ENCODE data around the gene TESK2.

TESK2 gene

DNA sequence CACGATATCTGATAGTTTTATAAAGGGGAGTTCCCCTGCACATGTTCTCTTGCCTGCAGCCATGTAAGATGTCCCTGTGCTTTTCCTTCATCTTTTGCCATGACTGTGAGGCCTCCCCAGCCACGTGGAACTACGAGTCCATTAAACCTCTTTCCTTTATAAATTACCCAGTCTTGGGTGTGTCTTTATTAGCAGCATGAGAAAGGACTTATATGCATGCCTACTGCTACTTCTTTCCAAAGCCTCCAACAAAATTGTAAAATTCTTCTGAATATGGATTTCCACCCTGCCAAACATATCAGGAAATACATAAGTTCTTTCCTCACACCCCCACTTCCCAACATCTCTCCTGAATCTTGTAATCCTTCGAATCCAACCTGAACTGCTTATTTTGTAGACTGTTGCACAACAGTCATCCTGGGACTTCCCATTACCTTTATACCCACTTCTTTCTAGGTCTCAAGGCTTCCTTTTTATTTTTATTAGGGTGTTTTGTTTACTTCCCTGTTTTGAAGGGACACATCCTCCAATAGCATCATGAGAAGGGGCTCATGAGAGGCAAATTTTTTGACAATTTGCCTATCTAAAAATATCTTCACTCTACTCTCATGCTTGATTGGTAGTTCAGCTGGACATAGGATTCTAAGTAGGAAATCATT, 83.2 kb downstream of the TESK2 start:
- no peak for DNase-seq (ENCODE audit: extremely low spot score)
- CTCF ChIA-PET: interaction anchor here (1.8 kb wide), 1 partner anchor 9 kb away, joined by 5 read pairs; no protein-coding TSS in a partner anchor
- POLR2A ChIA-PET: no interaction called here
- TF ChIP-seq, protein P1, sequence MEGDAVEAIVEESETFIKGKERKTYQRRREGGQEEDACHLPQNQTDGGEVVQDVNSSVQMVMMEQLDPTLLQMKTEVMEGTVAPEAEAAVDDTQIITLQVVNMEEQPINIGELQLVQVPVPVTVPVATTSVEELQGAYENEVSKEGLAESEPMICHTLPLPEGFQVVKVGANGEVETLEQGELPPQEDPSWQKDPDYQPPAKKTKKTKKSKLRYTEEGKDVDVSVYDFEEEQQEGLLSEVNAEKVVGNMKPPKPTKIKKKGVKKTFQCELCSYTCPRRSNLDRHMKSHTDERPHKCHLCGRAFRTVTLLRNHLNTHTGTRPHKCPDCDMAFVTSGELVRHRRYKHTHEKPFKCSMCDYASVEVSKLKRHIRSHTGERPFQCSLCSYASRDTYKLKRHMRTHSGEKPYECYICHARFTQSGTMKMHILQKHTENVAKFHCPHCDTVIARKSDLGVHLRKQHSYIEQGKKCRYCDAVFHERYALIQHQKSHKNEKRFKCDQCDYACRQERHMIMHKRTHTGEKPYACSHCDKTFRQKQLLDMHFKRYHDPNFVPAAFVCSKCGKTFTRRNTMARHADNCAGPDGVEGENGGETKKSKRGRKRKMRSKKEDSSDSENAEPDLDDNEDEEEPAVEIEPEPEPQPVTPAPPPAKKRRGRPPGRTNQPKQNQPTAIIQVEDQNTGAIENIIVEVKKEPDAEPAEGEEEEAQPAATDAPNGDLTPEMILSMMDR (IDR thresholded peaks at IDR 0.05; ENCODE audit: control extremely low read depth, extremely low read depth, low read depth, missing control alignments): no peak

DNA sequence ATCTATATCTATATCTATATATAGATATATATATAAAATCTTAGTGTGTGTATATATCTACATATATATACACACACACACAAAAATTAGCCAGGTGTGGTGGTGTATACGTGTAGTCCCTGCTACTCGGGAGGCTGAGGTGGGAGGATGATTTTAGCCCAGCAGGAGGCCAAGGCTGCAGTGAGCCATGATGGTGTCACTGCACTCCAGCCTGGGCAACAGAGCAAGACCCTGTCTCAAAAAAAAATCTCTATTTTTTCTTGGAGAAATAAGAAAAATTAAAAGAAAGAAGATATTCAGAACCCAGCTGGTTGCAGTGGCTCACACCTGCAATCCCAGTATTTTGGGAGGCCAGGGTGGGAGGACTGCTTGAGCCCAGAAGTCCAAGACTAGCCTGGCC, 85.3 kb downstream of the TESK2 start:
- TF ChIP-seq, protein P1 (IDR thresholded peaks at IDR 0.05; ENCODE audit: control extremely low read depth, extremely low read depth, low read depth, missing control alignments): no peak
- ChIA-PET POLR2A (no interaction called here), CTCF (no interaction called here)
- DNase-seq (ENCODE audit: extremely low spot score): no peak

DNA sequence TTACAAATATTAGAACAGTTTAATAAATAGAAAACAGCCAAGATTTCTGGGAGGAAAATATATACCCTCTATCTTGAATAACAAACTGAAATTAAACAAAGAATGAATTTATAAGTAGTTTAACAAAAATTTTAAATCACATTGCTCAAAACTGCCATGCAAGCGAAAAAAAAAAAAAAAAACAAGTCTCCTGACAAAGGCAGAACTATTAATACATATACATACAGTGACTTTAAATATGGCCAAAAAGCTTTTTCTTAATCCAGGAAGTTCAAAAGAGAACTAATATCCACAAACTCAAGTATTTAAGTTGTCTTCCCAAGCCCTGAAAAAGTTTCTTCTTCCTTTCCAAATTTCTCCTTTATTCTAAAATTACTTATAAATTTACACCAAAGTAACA, 87.2 kb downstream of the TESK2 start:
- CTCF ChIA-PET: no interaction called here
- no peak for DNase-seq (ENCODE audit: extremely low spot score)
- TF ChIP-seq, protein P1 (IDR thresholded peaks at IDR 0.05; ENCODE audit: control extremely low read depth, extremely low read depth, low read depth, missing control alignments): no peak
- POLR2A ChIA-PET: no interaction called here

DNA sequence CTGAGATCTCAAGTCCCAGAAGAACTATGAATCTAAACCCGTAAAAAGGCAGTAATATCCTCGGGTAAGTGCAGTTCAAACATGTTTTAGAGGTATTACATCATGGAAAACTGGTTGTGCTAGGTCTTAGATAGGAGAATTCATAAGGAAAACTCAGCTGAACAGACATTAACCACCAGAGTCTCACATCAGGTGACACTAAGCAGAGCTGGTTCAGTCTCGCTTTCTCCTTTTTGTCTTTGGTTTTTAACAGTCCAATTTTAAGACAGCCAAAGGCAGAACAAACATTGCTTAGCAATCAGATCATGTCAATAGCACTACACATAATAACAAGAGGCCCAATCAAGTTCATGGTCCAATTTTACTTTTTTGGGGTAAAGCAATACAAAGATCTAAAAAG, 87.7 kb downstream of the TESK2 start:
- CTCF ChIA-PET: no interaction called here
- TF ChIP-seq, protein P1 (IDR thresholded peaks at IDR 0.05; ENCODE audit: control extremely low read depth, extremely low read depth, low read depth, missing control alignments): no peak
- POLR2A ChIA-PET: no interaction called here

DNA sequence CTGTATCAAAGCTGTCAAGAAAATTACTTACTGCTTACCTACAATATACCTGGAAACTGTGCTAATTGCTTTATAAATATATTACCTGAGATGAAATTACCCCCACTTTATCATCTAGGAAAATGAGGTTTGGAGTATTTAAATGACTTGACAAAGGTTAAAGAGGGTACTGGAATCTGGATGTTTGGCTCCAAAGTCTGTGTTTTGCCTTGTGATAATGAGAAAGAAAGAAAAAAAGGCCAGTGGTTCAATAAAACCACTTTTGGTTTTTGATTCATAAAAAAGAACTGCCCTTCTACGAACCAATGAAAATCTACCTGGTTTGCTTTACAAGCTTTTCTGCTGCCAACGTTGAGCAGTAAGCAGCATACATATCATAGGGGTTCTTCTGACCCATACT, 89.4 kb downstream of the TESK2 start:
- ChIA-PET CTCF (no interaction called here), POLR2A (no interaction called here)
- TF ChIP-seq, protein P1 (IDR thresholded peaks at IDR 0.05; ENCODE audit: control extremely low read depth, extremely low read depth, low read depth, missing control alignments): no peak
- DNase-seq (ENCODE audit: extremely low spot score): no peak

More for the DNA sequence above, 87.7 kb downstream of the TESK2 start:
- no peak for DNase-seq (ENCODE audit: extremely low spot score)

DNA sequence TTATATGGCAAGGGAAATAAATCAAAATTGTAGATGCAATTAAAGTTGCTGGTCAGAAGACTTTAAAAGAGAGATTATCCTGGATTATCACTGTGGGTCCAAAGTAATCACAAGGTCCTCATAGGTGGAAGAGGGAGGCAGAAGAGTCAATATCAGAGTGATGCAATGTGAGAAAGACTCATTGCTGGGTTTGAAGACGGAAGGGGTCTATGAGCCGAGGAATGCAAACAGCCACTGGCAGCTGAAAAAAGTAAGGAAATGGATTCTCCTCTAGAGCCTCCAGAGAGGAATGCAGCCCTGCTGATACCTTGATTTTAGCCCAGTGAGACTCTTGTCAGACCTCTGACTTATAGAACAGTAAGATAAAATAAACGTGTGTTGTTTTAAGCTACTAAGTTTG, 90.9 kb downstream of the TESK2 start:
- ChIA-PET CTCF (no interaction called here), POLR2A (no interaction called here)
- no peak for DNase-seq (ENCODE audit: extremely low spot score)
- TF ChIP-seq, protein P1 (IDR thresholded peaks at IDR 0.05; ENCODE audit: control extremely low read depth, extremely low read depth, low read depth, missing control alignments): no peak
